NCI-H460 (cell line): ENCODE data around the gene PTPRT. TPM values are rescaled to one million over a fixed set of nuclear protein-coding genes. Genes with fewer than 3 reads are reported as not detected.

Source experiments
- DNase-seq: peaks from one replicate; pipeline ENCODE4 v3.0.0-alpha.2; 2016; ENCODE audit warnings: low read depth; ENCODE audit errors: extremely low read depth
- total RNA-seq: library from RNA; depleted of rRNA; stranded (reverse); fragments of >200 nt; shearing (Covaris generic); gene quantifications from 2 replicates; pipeline ENCODE4 v1.2.3, GENCODE V29; 2014

PTPRT gene
- total RNA-seq, 1 experiment from 2014 or later = not detected

GRCh38 chr20:43034981-43035724, 154.6 kb downstream of the PTPRT start:
- no peak for DNase-seq

GRCh38 chr20:43032459-43032858, 157.2 kb downstream of the PTPRT start:
- no peak for DNase-seq

DNA sequence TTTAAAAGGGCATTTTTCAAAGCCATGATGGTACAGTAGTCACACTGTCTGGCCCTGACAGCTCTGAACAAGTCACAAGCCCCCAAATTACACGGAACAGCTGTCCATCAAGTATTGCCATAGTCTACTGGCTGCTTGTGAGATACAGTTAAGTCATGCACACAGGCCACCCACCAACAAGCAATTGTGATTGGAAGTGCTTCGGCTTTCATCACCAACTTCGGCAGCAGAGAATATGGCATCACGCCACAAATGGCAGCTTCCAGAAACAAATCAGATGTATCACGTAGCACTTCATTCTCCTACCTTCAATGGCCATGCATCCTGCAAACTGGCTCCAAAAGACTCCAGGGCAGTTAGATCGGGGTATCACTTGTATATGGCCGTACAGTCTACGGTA, 160.5 kb downstream of the PTPRT start:
- DNase-seq = no peak

DNA sequence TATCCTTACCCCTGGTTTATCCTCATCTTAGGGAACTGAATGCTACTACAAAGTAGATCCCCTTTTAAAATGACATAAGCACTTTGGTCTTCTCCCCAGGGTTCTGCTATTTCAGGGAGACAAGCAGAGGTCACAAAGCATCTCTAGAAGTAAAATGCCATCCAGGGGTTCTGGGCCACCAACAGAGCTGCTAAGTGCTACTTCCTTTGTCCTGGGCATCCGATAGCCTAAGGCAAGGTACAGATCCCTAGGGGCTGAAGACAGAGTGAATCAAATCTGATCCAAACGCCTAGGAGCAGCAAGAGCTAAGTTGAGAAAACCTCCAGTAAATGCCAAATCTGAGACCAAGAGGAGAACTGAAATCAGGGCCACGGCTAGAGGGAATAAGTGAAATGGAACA, 161.2 kb downstream of the PTPRT start:
- no peak for DNase-seq

- no peak for DNase-seq
These were observed 165.9 kb downstream of the PTPRT start for GRCh38 chr20:43023836-43024235.

DNA sequence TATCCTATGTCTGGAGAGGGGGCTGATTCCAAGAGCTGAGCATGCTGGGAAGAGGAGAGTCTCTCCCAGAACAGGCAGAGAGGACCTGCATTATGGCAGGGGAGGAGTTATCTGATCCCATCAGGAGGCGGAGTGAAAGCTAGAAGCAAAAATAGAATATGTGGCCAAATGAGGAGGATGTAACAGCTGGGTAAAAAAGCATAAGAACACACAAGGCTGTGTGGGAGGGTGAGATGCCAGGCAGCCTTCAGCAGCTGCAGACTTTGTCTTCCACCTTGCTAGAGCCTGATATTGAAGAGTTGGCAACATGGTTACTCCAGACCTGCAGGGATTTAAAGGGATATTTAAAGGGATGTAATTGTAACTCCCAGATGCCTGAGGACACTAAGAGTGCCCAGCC, 167.1 kb downstream of the PTPRT start:
- DNase-seq = no peak

- DNase-seq = no peak
These were observed 167.6 kb downstream of the PTPRT start for GRCh38 chr20:43022081-43022480.

GRCh38 chr20:43017241-43018030, 172.3 kb downstream of the PTPRT start:
- DNase-seq = no peak

DNA sequence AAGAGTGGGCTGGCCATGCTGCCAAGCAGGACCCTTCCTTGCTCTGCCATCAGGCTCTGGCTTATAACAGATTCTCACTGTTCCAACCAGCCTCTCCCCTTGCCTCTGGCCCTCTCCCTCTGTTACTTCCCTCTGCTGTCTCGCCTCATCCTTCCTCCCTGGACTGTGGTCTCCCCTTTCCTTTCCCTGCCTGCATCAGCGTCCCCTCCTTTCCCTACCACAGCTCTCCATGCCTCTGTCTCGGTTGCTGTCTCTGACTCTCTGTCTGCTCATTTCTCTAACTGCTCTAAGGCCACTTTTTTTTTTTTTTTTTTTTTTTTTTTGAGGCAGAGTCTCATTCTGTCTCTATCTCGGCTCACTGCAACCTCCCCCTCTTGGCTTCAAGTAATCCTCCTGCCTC, 173.4 kb downstream of the PTPRT start:
- no peak for DNase-seq

- DNase-seq = no peak
These were observed 174.1 kb downstream of the PTPRT start for GRCh38 chr20:43015566-43015965.

- no peak for DNase-seq
These were observed 175.5 kb downstream of the PTPRT start for GRCh38 chr20:43014206-43014605.

DNA sequence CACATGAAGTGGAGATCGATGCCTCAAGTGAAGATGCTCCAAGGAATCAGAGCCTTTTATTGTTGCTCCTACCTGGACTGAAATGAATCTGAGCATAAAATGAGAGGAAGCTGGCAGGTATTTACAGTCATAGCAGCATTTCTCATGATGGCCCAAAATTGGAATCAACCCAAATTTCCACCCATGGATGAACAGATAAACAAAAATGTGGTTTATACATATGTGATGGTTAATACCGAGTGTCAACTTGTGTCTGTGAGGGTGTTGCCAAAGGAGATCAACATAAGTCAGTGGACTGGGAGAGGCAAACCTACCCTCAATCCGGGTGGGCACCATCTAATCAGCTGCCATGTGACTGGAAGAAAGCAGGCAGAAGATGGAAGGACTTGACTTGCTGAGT, 178.2 kb downstream of the PTPRT start:
- DNase-seq = no peak

- DNase-seq = no peak
These were observed 180.2 kb downstream of the PTPRT start for GRCh38 chr20:43009532-43009931.

DNA sequence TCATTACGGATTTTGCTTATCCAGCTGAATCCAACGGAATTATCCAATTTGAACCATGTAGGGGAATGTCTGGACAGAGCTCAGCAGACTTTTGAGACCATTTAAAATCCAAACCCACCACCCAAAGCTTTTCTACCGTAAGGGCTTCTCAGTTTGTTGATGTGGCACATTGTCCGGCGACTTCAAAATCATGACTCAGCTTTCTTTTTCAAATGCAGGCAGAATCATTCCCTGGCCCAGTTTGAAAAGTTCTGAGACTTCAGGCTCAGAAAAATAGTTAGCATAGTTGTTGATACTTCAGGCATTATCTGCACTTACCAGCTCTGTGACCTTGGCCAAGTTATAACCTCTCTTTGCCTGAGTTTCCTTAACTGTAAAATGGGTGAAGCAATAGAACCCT, 182.2 kb downstream of the PTPRT start:
- no peak for DNase-seq

- no peak for DNase-seq
These were observed 182.9 kb downstream of the PTPRT start for GRCh38 chr20:43006651-43007375.

DNA sequence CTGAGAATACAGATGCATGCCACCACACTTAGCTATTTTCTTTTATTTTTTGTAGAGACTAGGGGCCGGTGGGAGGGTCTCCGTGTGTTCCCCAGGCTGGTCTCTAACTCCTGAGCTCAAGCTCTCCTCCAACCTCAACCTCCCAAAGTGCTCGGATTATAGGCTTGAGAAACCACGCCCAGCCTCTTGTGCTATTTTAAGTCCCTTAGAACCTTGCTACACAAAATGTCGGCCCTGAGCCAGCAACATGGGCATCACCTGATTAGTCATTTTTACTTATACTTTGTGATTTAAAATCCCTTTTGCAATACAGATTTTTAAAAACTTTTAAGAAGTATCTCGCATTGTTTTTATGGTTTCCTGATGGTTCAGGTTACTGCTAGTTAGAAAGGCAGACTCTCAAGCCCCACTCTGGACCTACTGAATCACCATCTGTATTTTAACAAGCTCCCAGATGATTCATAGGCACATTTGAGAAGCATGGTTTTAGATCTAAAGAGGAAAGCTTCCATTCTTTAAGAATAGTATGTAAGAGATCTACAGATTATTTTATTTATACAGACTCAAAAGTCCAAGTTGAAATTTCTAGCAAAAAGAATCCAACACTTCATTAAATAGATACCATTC, 186.3 kb downstream of the PTPRT start:
- no peak for DNase-seq

DNA sequence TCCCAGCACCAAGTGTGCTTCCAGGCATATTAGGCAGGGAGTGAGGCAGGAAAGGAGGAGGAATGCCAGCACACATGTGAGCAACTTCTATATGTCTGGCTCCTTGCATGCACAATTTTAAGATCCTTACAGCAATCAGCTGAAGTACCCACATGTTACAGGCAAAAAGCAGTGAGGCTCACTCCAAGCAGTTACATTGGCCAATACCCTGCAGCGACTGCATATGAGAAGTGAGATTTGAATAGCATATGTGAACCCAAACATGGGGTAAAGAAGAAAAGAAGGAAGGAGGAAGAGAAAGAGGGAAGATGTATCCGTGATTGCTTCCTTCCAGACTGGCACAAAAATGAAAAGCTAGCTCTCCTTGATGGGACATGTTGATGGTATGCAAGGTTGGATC, 193.6 kb downstream of the PTPRT start:
- DNase-seq = no peak

DNA sequence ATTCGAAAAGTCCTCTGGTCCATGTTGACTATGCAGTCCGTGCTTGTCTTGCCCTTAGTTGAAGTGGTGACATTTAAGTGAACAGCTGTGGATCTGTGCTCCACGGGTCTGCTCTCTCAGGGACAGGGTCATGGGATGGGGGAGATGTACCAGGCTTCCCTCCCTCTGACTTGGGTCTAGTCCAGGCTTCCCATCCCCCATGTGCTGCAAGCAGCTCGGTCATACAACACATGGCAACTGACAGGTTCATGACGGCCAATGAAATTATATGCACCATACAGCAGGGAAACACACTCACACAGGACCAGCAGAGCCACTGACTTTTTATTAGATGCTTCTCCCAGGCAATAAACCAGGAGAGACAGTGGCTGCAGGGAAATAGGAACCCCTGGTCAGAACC, 201.4 kb downstream of the PTPRT start:
- no peak for DNase-seq

DNA sequence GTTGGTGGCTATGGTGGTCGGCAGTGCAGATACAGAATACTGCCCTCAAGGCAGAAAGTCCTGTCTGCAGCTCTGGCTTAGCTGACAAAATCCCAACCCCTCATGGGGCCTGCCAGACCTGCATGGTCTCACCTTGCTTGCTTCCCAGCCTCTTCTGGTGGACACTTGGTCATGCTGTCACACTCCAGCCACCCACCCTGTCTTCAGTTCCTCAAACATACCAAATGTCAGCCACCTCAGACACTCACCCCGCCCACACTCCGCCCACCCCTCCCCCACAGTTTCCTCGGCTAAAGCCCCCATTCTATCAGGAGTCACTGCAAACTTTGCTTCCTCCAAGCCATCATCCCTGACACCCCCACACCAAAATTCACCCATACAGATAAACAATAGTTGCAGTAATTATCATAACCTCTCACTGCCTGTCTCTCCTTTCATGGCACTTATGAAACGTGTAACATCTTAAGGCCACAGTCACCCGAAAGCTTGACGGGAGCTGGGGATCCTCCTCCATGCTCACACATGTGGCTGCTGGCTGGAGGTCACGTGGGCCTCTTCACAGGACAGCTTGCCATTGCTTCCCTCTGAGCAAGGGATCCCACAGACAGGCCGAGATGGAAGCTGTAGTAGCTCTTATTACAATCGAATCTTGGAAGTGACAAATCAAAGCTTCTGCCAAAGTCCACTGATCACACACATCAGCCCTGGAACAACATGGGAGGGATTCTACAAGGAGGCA, 202.2 kb downstream of the PTPRT start:
- no peak for DNase-seq

DNA sequence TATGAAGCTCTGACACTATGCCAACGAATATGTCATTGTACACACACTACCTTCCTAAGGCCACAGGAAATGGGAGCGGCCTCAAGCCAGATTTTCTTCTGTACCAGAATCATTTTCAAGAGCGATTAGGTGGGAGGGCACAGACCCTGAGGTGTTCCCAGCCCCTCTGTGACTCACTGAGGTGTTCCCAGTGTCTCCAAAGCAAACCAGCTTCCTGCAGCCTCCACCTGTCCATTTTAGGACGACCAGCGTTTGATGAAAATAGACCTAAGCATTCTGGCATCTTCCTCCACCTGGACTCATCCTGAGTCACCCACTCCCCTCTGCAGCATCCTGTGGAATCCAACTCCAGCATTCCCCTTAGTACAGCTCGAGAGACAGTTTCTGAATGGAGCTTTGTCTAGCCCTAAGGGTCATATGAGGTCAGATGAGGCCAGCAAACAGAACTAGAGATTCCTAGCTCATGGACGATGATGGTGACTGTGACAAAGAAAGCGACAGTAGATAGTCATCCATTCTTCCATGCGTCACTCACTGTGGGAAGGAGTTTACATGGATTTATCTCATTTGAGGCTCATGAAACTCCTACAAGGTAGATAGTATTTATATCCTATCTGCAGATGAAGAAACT, 203.4 kb downstream of the PTPRT start:
- DNase-seq = no peak
